HEK293T (cell line): Measurements from ENCODE around the gene SLC25A25.

ENCODE experiments used
- BHLHE40 ChIP-seq: fragments of 450-650 bp; IDR thresholded peaks from 2 replicates; pipeline ENCODE4 v1.6.1; 2016; ENCODE audit warnings: mild to moderate bottlenecking, moderate library complexity, borderline replicate concordance
- CTBP1 ChIP-seq: fragments of 450-650 bp; IDR thresholded peaks from 2 replicates; pipeline ENCODE4 v1.6.1; 2016; ENCODE audit warnings: borderline replicate concordance
- ELF4 ChIP-seq: fragments of 450-650 bp; IDR thresholded peaks from 2 replicates; pipeline ENCODE4 v1.6.1; 2017; ENCODE audit warnings: antibody characterized with exemption
- FOXM1 ChIP-seq: fragments of 450-650 bp; IDR thresholded peaks from 2 replicates; pipeline ENCODE4 v1.6.1; 2017; ENCODE audit warnings: mild to moderate bottlenecking, borderline replicate concordance
- HDGF ChIP-seq: fragments of 450-650 bp; IDR thresholded peaks from 2 replicates; pipeline ENCODE4 v1.6.1; 2017; ENCODE audit warnings: antibody characterized with exemption, borderline replicate concordance
- SUZ12 ChIP-seq: fragments of 450-650 bp; IDR thresholded peaks from 2 replicates; pipeline ENCODE4 v1.6.1; 2016; ENCODE audit warnings: mild to moderate bottlenecking
- TARDBP ChIP-seq: fragments of 450-650 bp; IDR thresholded peaks from 2 replicates; pipeline ENCODE4 v1.6.1; 2016

- no peak for TF ChIP-seq ELF4
- no peak for TF ChIP-seq FOXM1
- TF ChIP-seq SUZ12: no peak
- TF ChIP-seq BHLHE40: no peak
- no peak for TF ChIP-seq TARDBP
- TF ChIP-seq CTBP1: no peak
- TF ChIP-seq HDGF: no peak
Observed at GRCh38 chr9:128067645-128068385, at the start of gene SLC25A25.
